Stomach (tissue), 4 donors: Measurements from ENCODE around the gene LRSAM1.

ENCODE experiments used
- EP300 ChIP-seq: sonication (generic); formaldehyde crosslinking; IDR thresholded peaks from one replicate; pipeline ENCODE4 v1.6.1; 2017; ENCODE audit warnings: antibody characterized with exemption
- POLR2A ChIP-seq, 4 donors: fragments of 450-650 bp; IDR thresholded peaks; one replicate each; pipeline ENCODE4 v1.6.1; 2016; ENCODE audit warnings: antibody characterized with exemption in 4 of 4, control low read depth in 2 of 4, mild to moderate bottlenecking in 1 of 4, moderate library complexity in 1 of 4
- POLR2AphosphoS5 ChIP-seq, 3 donors: sonication (generic); formaldehyde crosslinking; IDR thresholded peaks; one replicate each; pipeline ENCODE4 v1.6.1; 2016; ENCODE audit warnings: antibody characterized with exemption in 3 of 3
- TF ChIP-seq, protein P1 (sequence below), 7 experiments: fragments of 450-650 bp in 4 of 7; fragments of 200-600 bp in 3 of 7; sonication (generic) in 3 of 7; IDR thresholded peaks; one replicate each; pipeline ENCODE4 v1.5.1; 2016 to 2019; ENCODE audit warnings: antibody characterized with exemption in 7 of 7, control low read depth in 2 of 7, mild to moderate bottlenecking in 1 of 7

DNA sequence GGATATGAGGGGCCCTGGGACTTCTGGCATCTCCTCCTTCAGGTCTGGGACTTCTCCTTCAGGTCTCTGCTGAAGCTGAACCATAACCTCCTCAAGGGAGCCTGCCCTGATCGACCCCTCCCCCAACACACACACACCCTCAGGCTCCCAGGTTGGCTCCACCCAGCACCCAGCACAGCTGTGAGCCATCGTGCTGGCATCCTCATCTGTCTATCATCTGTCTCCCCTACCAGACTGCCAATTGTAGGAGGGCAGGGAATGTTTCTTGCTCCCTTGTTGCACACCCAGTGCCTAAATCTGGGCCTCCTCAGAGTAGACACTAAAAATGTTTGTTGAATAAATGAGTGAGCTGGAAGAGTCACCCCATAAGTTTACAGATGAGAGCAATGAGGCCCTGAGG lies 71.4 kb downstream of the LRSAM1 start:
- TF ChIP-seq POLR2AphosphoS5 (IDR thresholded peaks at IDR 0.05) (no peak), EP300 (no peak), POLR2A (IDR thresholded peaks at IDR 0.05) (no peak)
- TF ChIP-seq, protein P1, sequence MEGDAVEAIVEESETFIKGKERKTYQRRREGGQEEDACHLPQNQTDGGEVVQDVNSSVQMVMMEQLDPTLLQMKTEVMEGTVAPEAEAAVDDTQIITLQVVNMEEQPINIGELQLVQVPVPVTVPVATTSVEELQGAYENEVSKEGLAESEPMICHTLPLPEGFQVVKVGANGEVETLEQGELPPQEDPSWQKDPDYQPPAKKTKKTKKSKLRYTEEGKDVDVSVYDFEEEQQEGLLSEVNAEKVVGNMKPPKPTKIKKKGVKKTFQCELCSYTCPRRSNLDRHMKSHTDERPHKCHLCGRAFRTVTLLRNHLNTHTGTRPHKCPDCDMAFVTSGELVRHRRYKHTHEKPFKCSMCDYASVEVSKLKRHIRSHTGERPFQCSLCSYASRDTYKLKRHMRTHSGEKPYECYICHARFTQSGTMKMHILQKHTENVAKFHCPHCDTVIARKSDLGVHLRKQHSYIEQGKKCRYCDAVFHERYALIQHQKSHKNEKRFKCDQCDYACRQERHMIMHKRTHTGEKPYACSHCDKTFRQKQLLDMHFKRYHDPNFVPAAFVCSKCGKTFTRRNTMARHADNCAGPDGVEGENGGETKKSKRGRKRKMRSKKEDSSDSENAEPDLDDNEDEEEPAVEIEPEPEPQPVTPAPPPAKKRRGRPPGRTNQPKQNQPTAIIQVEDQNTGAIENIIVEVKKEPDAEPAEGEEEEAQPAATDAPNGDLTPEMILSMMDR (IDR thresholded peaks at IDR 0.05): no peak
